BJ (cell line): ENCODE data around the gene TRAPPC1. TPM values are rescaled to one million over a fixed set of nuclear protein-coding genes. Genes with fewer than 3 reads are reported as not detected.
A peak's percentile ranks its signal among the peaks of the same experiment; 100 is the strongest.

Source experiments
- CTCF ChIA-PET: fragments of 350-600 bp; formaldehyde crosslinking; extraction: SDS; loops from one replicate; lab custom pipeline; 2021; ENCODE audit warnings: antibody characterized with exemption, inconsistent platforms; lab: Yijun Ruan, JAX
- POLR2A ChIA-PET: fragments of 300-600 bp; sonication (Branson Sonifier 250); formaldehyde crosslinking; extraction: SDS; loops from one replicate; lab custom pipeline; 2021; ENCODE audit warnings: antibody characterized with exemption; lab: Charles Lee
- DNase-seq: peaks from one replicate; pipeline ENCODE4 v3.0.0-alpha.2; 2011; ENCODE audit warnings: low read depth
- H3K27me3 ChIP-seq: 2 replicates; pipeline ENCODE4 v1.6.0; 2011; ENCODE audit warnings: low read length; ENCODE audit not compliant: control insufficient read depth, insufficient read depth
- H3K36me3 ChIP-seq: 2 replicates; pipeline ENCODE4 v1.5.1; 2011; ENCODE audit warnings: low read length; ENCODE audit not compliant: control insufficient read depth, insufficient read depth
- H3K4me3 ChIP-seq: 2 replicates; pipeline ENCODE4 v1.5.1; 2011; ENCODE audit warnings: low read depth, mild to moderate bottlenecking, control low read depth, low read length
- polyA plus RNA-seq: library from polyadenylated mRNA; depleted of rRNA; stranded (reverse); fragments of >200 nt; gene quantifications from 2 replicates; pipeline ENCODE4 v1.2.3, GENCODE V29; 2011
- TF ChIP-seq, protein P1 (sequence below): IDR thresholded peaks from 2 replicates; pipeline ENCODE4 v1.5.1; 2011; ENCODE audit warnings: low read depth, mild to moderate bottlenecking, control low read depth, inconsistent platforms, low read length, moderate library complexity; ENCODE audit not compliant: insufficient read depth

Gene TRAPPC1
- polyA plus RNA-seq, 1 experiment, result 264 TPM

DNA sequence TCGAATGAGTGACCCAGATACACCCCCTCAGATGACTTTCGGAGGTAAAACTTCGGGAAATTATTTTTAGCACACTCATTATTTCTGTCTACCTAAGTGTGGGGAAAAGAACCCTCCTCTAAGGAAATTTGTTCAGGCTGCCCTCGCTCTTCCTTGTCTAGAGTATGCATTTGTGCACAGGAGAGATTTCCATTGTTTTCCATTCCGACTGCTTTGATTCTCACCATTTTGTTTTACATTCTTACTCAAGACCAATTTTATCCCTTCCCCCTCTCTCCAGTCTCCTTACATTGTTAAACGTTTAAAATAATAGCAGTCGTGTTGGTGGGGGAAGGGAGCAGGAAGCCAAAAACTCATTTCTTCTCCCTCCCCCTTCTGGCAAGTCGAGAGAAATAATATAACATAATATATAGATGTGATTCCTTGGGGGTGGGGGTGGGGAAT lies 44.7 kb downstream of the TRAPPC1 start:
- Histone ChIP-seq H3K4me3 (peak overlapping the region; percentile 74), H3K36me3 (peaks cover 14% of the 10 kb centered on the region), H3K27me3 (no peaks in the 10 kb centered on the region)
- TF ChIP-seq, protein P1, sequence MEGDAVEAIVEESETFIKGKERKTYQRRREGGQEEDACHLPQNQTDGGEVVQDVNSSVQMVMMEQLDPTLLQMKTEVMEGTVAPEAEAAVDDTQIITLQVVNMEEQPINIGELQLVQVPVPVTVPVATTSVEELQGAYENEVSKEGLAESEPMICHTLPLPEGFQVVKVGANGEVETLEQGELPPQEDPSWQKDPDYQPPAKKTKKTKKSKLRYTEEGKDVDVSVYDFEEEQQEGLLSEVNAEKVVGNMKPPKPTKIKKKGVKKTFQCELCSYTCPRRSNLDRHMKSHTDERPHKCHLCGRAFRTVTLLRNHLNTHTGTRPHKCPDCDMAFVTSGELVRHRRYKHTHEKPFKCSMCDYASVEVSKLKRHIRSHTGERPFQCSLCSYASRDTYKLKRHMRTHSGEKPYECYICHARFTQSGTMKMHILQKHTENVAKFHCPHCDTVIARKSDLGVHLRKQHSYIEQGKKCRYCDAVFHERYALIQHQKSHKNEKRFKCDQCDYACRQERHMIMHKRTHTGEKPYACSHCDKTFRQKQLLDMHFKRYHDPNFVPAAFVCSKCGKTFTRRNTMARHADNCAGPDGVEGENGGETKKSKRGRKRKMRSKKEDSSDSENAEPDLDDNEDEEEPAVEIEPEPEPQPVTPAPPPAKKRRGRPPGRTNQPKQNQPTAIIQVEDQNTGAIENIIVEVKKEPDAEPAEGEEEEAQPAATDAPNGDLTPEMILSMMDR, result 0 out of 2 replicates have a peak, but pooled peaks have one; percentile 6
- CTCF ChIA-PET, result no interaction called here
- POLR2A ChIA-PET, result no interaction called here
- no peak for DNase-seq

DNA sequence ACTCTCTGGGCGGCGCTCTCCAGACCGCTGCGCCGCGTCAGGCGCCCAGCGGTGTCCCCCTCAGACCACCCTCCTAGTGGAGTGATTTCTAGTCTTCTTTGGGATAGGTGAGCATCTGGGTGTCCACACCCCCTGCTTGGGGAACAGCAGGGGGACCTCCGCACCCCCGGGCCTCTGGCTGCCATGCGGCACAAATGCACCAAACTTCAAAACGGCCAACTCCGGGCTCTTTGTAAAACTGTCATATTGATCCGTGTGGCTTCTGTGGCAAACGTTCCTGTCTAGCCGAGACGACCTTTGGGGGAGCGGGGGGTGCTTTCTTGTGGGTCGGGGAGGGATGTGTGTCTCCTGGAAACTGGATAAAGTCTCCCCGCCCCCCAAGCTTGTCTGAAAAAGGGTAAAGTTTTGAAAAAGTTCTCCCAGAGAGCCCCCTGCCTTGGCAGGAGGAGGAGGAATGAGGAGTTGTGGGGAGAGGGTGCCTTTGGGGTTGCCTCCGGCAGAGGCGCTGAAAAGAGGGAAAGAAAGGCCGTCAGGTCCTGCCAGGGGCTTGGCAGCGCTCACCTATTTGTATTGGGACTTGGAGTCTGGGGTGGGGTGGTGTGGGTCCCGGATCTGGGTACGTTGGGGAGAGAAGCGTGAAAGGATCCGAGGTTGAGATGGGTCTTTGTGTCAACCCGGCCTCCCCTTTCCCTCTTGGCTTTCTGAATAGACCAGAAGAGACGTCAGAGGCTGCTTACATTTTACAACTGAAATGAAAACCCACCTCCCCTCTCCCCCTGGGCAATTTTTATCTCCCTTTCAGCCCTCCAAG lies 45.3 kb downstream of the TRAPPC1 start:
- CTCF ChIA-PET, result interaction anchor here (0.8 to 1.3 kb wide), 3 partner anchors 10 to 21 kb away, joined by 3 to 4 read pairs (median 3); no protein-coding TSS in a partner anchor
- TF ChIP-seq, protein P1, result peak; percentile 24; the same call in 1 of the 2 replicates
- POLR2A ChIA-PET, result interaction anchor here (0.7 kb wide), 1 partner anchor 43 kb away, joined by 4 read pairs; no protein-coding TSS in a partner anchor

DNA sequence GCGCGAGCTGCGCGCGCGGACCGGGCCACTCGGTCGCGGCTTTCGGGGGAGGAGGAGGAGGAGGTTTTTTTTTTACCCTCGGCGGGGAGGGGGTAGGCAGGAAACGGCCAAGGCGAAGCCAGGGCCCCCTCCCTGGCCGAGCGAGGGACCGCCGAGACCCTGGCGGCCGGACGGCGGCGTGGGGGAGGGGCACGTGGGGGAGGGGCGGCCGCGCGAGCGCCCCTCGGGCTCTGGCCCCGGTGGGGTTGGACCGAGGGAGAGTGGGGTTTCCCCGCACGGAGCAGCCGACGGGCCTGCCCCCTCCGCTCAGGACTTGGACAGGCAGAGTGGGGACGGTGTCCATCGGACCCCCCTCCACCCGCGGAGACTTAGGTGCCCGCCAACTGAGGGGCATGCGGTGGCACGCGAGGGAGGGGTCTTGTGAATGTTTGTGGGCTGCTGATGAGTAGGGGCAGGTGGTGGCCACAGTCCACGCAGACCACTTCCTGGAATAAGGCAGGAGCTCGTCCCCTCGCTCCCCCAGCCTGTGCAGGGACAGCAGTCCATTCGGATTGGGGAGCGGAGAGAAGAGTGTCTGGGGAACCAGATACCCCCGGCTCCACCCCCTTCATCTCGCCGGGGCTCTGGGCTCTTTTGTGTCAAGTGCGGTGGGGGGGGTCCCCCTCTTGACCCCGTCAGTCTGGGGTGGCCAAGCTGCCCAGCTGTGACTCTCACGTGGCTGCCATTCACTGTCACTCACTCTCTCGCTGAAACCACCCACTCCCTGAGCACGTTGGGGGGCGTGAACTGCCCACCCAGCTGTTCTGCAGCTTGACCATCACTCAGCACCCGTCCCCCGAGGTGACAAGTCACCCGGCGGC lies 46.1 kb downstream of the TRAPPC1 start:
- no peak for DNase-seq
- ChIA-PET CTCF (interaction anchor here (0.8 to 1.3 kb wide), 3 partner anchors 9 to 20 kb away, joined by 3 to 4 read pairs (median 3); no protein-coding TSS in a partner anchor), POLR2A (interaction anchor here (0.7 kb wide), 1 partner anchor 43 kb away, joined by 4 read pairs; no protein-coding TSS in a partner anchor)
- TF ChIP-seq, protein P1, result no peak
- Histone ChIP-seq H3K27me3 (no peaks in the 10 kb centered on the region), H3K4me3 (peak overlapping the region; percentile 74), H3K36me3 (peaks cover 9% of the 10 kb centered on the region)

More for the DNA sequence above, 45.3 kb downstream of the TRAPPC1 start:
- no peak for DNase-seq
- peaks cover 16% of the 10 kb centered on the region for H3K36me3 ChIP-seq
- no peaks in the 10 kb centered on the region for H3K27me3 ChIP-seq
- H3K4me3 ChIP-seq, result peak overlapping the region; percentile 74

DNA sequence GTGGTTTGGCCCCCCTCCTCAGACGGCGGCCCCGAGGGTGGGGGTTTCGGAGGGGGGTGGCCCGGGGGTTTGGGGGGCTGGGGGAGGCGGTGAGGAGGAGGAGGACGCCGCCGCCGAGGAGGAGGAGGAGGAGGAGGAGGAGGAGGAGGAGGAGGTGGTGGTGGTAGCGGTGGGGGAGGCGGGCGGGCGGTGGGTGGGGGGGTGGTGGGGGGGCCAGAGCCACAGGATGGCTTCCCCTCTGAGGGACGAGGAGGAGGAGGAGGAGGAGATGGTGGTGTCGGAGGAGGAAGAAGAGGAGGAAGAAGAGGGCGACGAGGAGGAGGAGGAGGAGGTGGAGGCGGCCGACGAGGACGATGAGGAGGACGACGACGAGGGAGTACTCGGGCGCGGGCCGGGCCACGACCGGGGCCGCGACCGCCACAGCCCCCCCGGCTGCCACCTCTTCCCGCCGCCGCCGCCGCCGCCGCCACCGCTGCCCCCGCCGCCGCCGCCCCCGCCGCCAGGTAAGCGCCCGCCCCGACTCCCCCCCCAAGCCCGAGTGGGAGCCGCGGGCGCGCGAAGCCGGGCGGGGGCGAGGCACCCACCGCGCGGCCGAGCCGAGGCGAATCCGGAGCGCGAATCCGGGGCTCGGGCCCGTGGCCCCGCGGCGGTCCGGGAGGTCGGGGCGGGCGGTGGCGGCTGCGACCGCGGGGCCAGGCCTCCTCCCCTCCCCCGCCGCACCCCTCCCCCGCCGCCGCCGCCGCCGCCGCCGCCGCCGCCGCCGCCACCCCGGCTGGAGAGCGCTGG lies 47.0 kb downstream of the TRAPPC1 start:
- CTCF ChIA-PET, result interaction anchor here (1.0 kb wide), 1 partner anchor 172 kb away, joined by 3 read pairs; no protein-coding TSS in a partner anchor
- TF ChIP-seq, protein P1, result no peak
- Histone ChIP-seq H3K36me3 (peaks cover 7% of the 10 kb centered on the region), H3K27me3 (no peaks in the 10 kb centered on the region), H3K4me3 (peak overlapping the region; percentile 74)
- POLR2A ChIA-PET, result no interaction called here
- DNase-seq, result no peak
